Caco-2 (cell line): ENCODE measurements around the gene FOXP4. TPM values are rescaled to one million over a fixed set of nuclear protein-coding genes. Genes with fewer than 3 reads are reported as not detected.

Source experiments
- BruUV-seq: library from RNA; stranded (reverse); fragments of 400-500 nt; replicated peaks from 2 replicates; lab custom pipeline; 2021; lab: Mats Ljungman, UMichigan
- CTCF ChIA-PET: fragments of 300-600 bp; sonication (Branson Sonifier 250); formaldehyde crosslinking; loops from one replicate; lab custom pipeline; 2022; ENCODE audit warnings: antibody characterized with exemption; lab: Charles Lee
- POLR2A ChIA-PET: fragments of 300-600 bp; sonication (Branson Sonifier 250); formaldehyde crosslinking; loops from one replicate; lab custom pipeline; 2022; ENCODE audit warnings: antibody characterized with exemption; lab: Charles Lee
- DNase-seq, 2 experiments: peaks; one replicate each; pipeline versions ENCODE4 v3.0.0 to v3.0.0-alpha.2; 2020 to 2022
- H3K27me3 ChIP-seq: replicated peaks from 2 replicates; pipeline ENCODE4 v1.6.0; 2011; ENCODE audit warnings: low read length; ENCODE audit not compliant: control insufficient read depth, insufficient read depth
- H3K36me3 ChIP-seq: 2 replicates; pipeline ENCODE4 v1.5.1; 2011; ENCODE audit warnings: low read length; ENCODE audit not compliant: control insufficient read depth, insufficient read depth
- H3K4me1 ChIP-seq: fragments of 250-450 bp; sonication (Bioruptor Pico); 2 replicates; pipeline ENCODE4 v1.5.1; 2020; ENCODE audit warnings: mild to moderate bottlenecking
- H3K4me3 ChIP-seq: 2 replicates; pipeline ENCODE4 v1.5.1; 2011; ENCODE audit warnings: low read depth, mild to moderate bottlenecking, control low read depth, low read length
- H3K9me3 ChIP-seq: fragments of 250-450 bp; sonication (Bioruptor Pico); 2 replicates; pipeline ENCODE4 v1.5.1; 2020; ENCODE audit warnings: mild to moderate bottlenecking, moderate library complexity
- H3K27ac Mint-ChIP-seq: one replicate; pipeline ENCODE4 v1.8.0; 2022; ENCODE audit warnings: mixed read lengths; ENCODE audit not compliant: unreplicated experiment
- H3K27me3 Mint-ChIP-seq: one replicate; pipeline ENCODE4 v1.8.0; 2022; ENCODE audit warnings: mixed read lengths; ENCODE audit not compliant: insufficient read depth, unreplicated experiment
- H3K36me3 Mint-ChIP-seq: one replicate; pipeline ENCODE4 v1.8.0; 2022; ENCODE audit warnings: mild to moderate bottlenecking, mixed read lengths; ENCODE audit not compliant: insufficient read depth, unreplicated experiment
- H3K4me1 Mint-ChIP-seq: one replicate; pipeline ENCODE4 v1.8.0; 2022; ENCODE audit warnings: low read depth, mixed read lengths; ENCODE audit not compliant: unreplicated experiment
- H3K4me3 Mint-ChIP-seq: one replicate; pipeline ENCODE4 v1.8.0; 2022; ENCODE audit warnings: mild to moderate bottlenecking, moderate library complexity, mixed read lengths; ENCODE audit not compliant: unreplicated experiment
- H3K9me3 Mint-ChIP-seq: one replicate; pipeline ENCODE4 v1.8.0; 2022; ENCODE audit warnings: mixed read lengths; ENCODE audit not compliant: unreplicated experiment
- CTCF ChIP-seq, 2 experiments: fragments of 200-600 bp in 1 of 2; IDR thresholded peaks; 1 replicate in 1 of 2; 2 replicates in 1 of 2; pipeline versions ENCODE4 v1.5.1 to v1.8.0; 2011 to 2022; ENCODE audit warnings: antibody characterized with exemption in 1 of 2, control low read depth in 1 of 2, inconsistent platforms in 1 of 2, low read depth in 1 of 2, low read length in 1 of 2, mild to moderate bottlenecking in 1 of 2, moderate library complexity in 1 of 2; ENCODE audit not compliant: insufficient read depth in 1 of 2, severe bottlenecking in 1 of 2, unreplicated experiment in 1 of 2
- intact Hi-C: fragments of 100-400 bp; cut with micrococcal nuclease; formaldehyde crosslinking; loops from one replicate; pipeline ENCODE4 v1.10.0; 2022; ENCODE audit not compliant: unreplicated experiment
- total RNA-seq: library from RNA; stranded (reverse); gene quantifications from 2 replicates; pipeline ENCODE4 v1.2.3, GENCODE V29; 2022

FOXP4 gene
- total RNA-seq, 1 experiment from 2014 or later: 117 TPM

- peaks cover 20% of the 10 kb centered on the region for H3K36me3 Mint-ChIP-seq
- Histone ChIP-seq H3K36me3 (no peaks in the 10 kb centered on the region), H3K4me3 (no peak overlapping the region), H3K4me1 (no peaks in the 10 kb centered on the region), H3K9me3 (peaks cover 6% of the 10 kb centered on the region), H3K27me3 (no peaks in the 10 kb centered on the region)
- no TSS peak for BruUV-seq
- no peak overlapping the region for H3K4me3 Mint-ChIP-seq
- no peak overlapping the region for H3K27ac Mint-ChIP-seq
- H3K4me1 Mint-ChIP-seq: peaks cover 21% of the 10 kb centered on the region
- no peak for TF ChIP-seq CTCF (IDR thresholded peaks at IDR 0.05; ENCODE audit: insufficient read depth in 1 of 2, low read depth in 1 of 2, low read length in 1 of 2, severe bottlenecking in 1 of 2, unreplicated experiment in 1 of 2)
- DNase-seq: peak in 1 of 2 experiments; percentile 18
- peaks cover 20% of the 10 kb centered on the region for H3K9me3 Mint-ChIP-seq
- ChIA-PET POLR2A (no interaction called here), CTCF (interaction anchor here (0.5 kb wide), 1 partner anchor 237 kb away, joined by 3 read pairs; no protein-coding TSS in a partner anchor)
- no peaks in the 10 kb centered on the region for H3K27me3 Mint-ChIP-seq
- intact Hi-C loops: no loop called here
These were observed 61.6 kb downstream of the FOXP4 start for GRCh38 chr6:41607736-41608135.

GRCh38 chr6:41608443-41609151, 62.4 kb downstream of the FOXP4 start:
- ChIA-PET POLR2A (interaction anchor here (0.5 kb wide), 1 partner anchor 74 kb away, joined by 4 read pairs; no protein-coding TSS in a partner anchor), CTCF (no interaction called here)
- no peak overlapping the region for H3K4me3 Mint-ChIP-seq
- H3K4me1 Mint-ChIP-seq: peaks cover 18% of the 10 kb centered on the region
- no peak overlapping the region for H3K4me3 ChIP-seq
- intact Hi-C loops: no loop called here
- no TSS peak for BruUV-seq
- H3K36me3 Mint-ChIP-seq: peaks cover 14% of the 10 kb centered on the region
- no peak for TF ChIP-seq CTCF (IDR thresholded peaks at IDR 0.05; ENCODE audit: insufficient read depth in 1 of 2, low read depth in 1 of 2, low read length in 1 of 2, severe bottlenecking in 1 of 2, unreplicated experiment in 1 of 2)
- H3K36me3 ChIP-seq: no peaks in the 10 kb centered on the region
- H3K27me3 ChIP-seq: no peaks in the 10 kb centered on the region
- peaks cover 29% of the 10 kb centered on the region for H3K9me3 Mint-ChIP-seq
- no peak overlapping the region for H3K27ac Mint-ChIP-seq
- peak in 1 of 2 experiments; percentile 27 for DNase-seq
- H3K27me3 Mint-ChIP-seq: no peaks in the 10 kb centered on the region
- H3K9me3 ChIP-seq: peaks cover 7% of the 10 kb centered on the region
- H3K4me1 ChIP-seq: no peaks in the 10 kb centered on the region

GRCh38 chr6:41614715-41615114, 68.5 kb downstream of the FOXP4 start:
- Histone ChIP-seq H3K4me3 (no peak overlapping the region), H3K27me3 (no peaks in the 10 kb centered on the region), H3K9me3 (peaks cover 7% of the 10 kb centered on the region), H3K36me3 (no peaks in the 10 kb centered on the region), H3K4me1 (no peaks in the 10 kb centered on the region)
- ChIA-PET POLR2A (no interaction called here), CTCF (interaction anchor here (0.8 kb wide), 1 partner anchor 13 kb away, joined by 3 read pairs; no protein-coding TSS in a partner anchor)
- no peak for TF ChIP-seq CTCF (IDR thresholded peaks at IDR 0.05; ENCODE audit: insufficient read depth in 1 of 2, low read depth in 1 of 2, low read length in 1 of 2, severe bottlenecking in 1 of 2, unreplicated experiment in 1 of 2)
- intact Hi-C loops: no loop called here
- DNase-seq: no peak
- H3K27ac Mint-ChIP-seq: no peak overlapping the region
- peaks cover 5% of the 10 kb centered on the region for H3K36me3 Mint-ChIP-seq
- peaks cover 37% of the 10 kb centered on the region for H3K9me3 Mint-ChIP-seq
- H3K4me1 Mint-ChIP-seq: peaks cover 14% of the 10 kb centered on the region
- no TSS peak for BruUV-seq
- H3K27me3 Mint-ChIP-seq: no peaks in the 10 kb centered on the region
- no peak overlapping the region for H3K4me3 Mint-ChIP-seq
